Dedifferentiated amniotic fluid mesenchymal stem cell (primary cell): ENCODE data around the gene RUFY2.
"Not testable (repeated sequence)": the region's sequence is repeated elsewhere in the genome, so short reads cannot be mapped to it uniquely, and the experiment has no call there.

Experiments
- DNase-seq: peaks from one replicate; pipeline ENCODE4 v3.0.0-alpha.2; 2016; ENCODE audit errors: extremely low spot score

The RUFY2 gene

GRCh38 chr10:68327889-68328786 lies 78.9 kb downstream of the RUFY2 start:
- peak; percentile 88 for DNase-seq

GRCh38 chr10:68324396-68324795 lies 82.7 kb downstream of the RUFY2 start:
- DNase-seq: not testable (repeated sequence)

- no peak for DNase-seq
Observed at GRCh38 chr10:68318331-68319059, 88.6 kb downstream of the RUFY2 start.

GRCh38 chr10:68315582-68315981 lies 91.5 kb downstream of the RUFY2 start:
- no peak for DNase-seq

- not testable (repeated sequence) for DNase-seq
Observed at GRCh38 chr10:68314930-68315329, 92.1 kb downstream of the RUFY2 start.

GRCh38 chr10:68310531-68310930 lies 96.5 kb downstream of the RUFY2 start:
- DNase-seq: no peak

GRCh38 chr10:68305854-68306253 lies 101.2 kb downstream of the RUFY2 start:
- DNase-seq: no peak

- no peak for DNase-seq
Observed at GRCh38 chr10:68303849-68304412, 103.1 kb downstream of the RUFY2 start.

GRCh38 chr10:68302871-68303270 lies 104.2 kb downstream of the RUFY2 start:
- DNase-seq: no peak

GRCh38 chr10:68302503-68302823 lies 104.6 kb downstream of the RUFY2 start:
- no peak for DNase-seq

- DNase-seq: peak; percentile 72
Observed at GRCh38 chr10:68301790-68302502, 105.1 kb downstream of the RUFY2 start.

- no peak for DNase-seq
Observed at GRCh38 chr10:68301301-68301700, 105.8 kb downstream of the RUFY2 start.

- DNase-seq: peak; percentile 14
Observed at GRCh38 chr10:68296843-68297663, 110.0 kb downstream of the RUFY2 start.
